H9 (cell line): ENCODE data around the gene TSPAN9. TPM values are rescaled to one million over a fixed set of nuclear protein-coding genes. Genes with fewer than 3 reads are reported as not detected.
A peak's percentile ranks its signal among the peaks of the same experiment; 100 is the strongest.

ENCODE experiments used
- DNase-seq: peaks from one replicate; pipeline ENCODE4 v3.0.0-alpha.2; 2017
- H2AFZ ChIP-seq: one replicate; pipeline ENCODE4 v1.6.1; 2013; ENCODE audit warnings: mild to moderate bottlenecking, low read length, control low read depth, moderate library complexity
- H2AK5ac ChIP-seq: 2 replicates; pipeline ENCODE4 v1.6.1; 2013; ENCODE audit warnings: low read length, control low read depth, mixed read lengths; ENCODE audit not compliant: insufficient read length
- H2BK120ac ChIP-seq: one replicate; pipeline ENCODE4 v1.6.1; 2013; ENCODE audit warnings: low read depth, mild to moderate bottlenecking, low read length, control low read depth, inconsistent platforms; ENCODE audit not compliant: poor library complexity, severe bottlenecking
- H2BK12ac ChIP-seq: 2 replicates; pipeline ENCODE4 v1.6.1; 2013; ENCODE audit warnings: low read length, control low read depth, mixed read lengths, low read depth; ENCODE audit not compliant: insufficient read length
- H2BK15ac ChIP-seq: 2 replicates; pipeline ENCODE4 v1.6.1; 2013; ENCODE audit warnings: low read depth, low read length, control low read depth
- H2BK20ac ChIP-seq: one replicate; pipeline ENCODE4 v1.6.1; 2013; ENCODE audit warnings: low read depth, mild to moderate bottlenecking, low read length, control low read depth, inconsistent platforms; ENCODE audit not compliant: poor library complexity, severe bottlenecking
- H2BK5ac ChIP-seq: 2 replicates; pipeline ENCODE4 v1.6.1; 2013; ENCODE audit warnings: low read length, control low read depth, mixed read lengths; ENCODE audit not compliant: insufficient read length
- H3K14ac ChIP-seq: 2 replicates; pipeline ENCODE4 v1.6.1; 2013; ENCODE audit warnings: low read length, control low read depth; ENCODE audit not compliant: insufficient read depth
- H3K18ac ChIP-seq: 2 replicates; pipeline ENCODE4 v1.6.1; 2013; ENCODE audit warnings: low read depth, mild to moderate bottlenecking, mixed read lengths, low read length, control low read depth; ENCODE audit not compliant: insufficient read length
- H3K23ac ChIP-seq: 2 replicates; pipeline ENCODE4 v1.6.1; 2013; ENCODE audit warnings: low read length, control low read depth, mixed read lengths, low read depth; ENCODE audit not compliant: insufficient read length
- H3K23me2 ChIP-seq: 2 replicates; pipeline ENCODE4 v1.6.1; 2013; ENCODE audit warnings: low read depth, mild to moderate bottlenecking, mixed read lengths, low read length, control low read depth; ENCODE audit not compliant: insufficient read length, poor library complexity, severe bottlenecking
- H3K27ac ChIP-seq: 2 replicates; pipeline ENCODE4 v1.5.1; 2013; ENCODE audit warnings: low read length, control low read depth, mixed read lengths, low read depth; ENCODE audit not compliant: insufficient read length
- H3K27me3 ChIP-seq: 2 replicates; pipeline ENCODE4 v1.6.1; 2013; ENCODE audit warnings: low read length, control low read depth, inconsistent platforms; ENCODE audit not compliant: insufficient read depth
- H3K4ac ChIP-seq: 2 replicates; pipeline ENCODE4 v1.6.1; 2013; ENCODE audit warnings: low read depth, mild to moderate bottlenecking, control low read depth, inconsistent platforms, low read length, moderate library complexity
- H3K4me1 ChIP-seq: 2 replicates; pipeline ENCODE4 v1.6.1; 2013; ENCODE audit warnings: low read length, control low read depth, inconsistent platforms; ENCODE audit not compliant: insufficient read depth
- H3K4me2 ChIP-seq: 2 replicates; pipeline ENCODE4 v1.6.1; 2013; ENCODE audit warnings: low read length, control low read depth, mixed read lengths; ENCODE audit not compliant: insufficient read length, insufficient read depth
- H3K56ac ChIP-seq: 2 replicates; pipeline ENCODE4 v1.6.1; 2013; ENCODE audit warnings: low read depth, mild to moderate bottlenecking, mixed read lengths, low read length, control low read depth; ENCODE audit not compliant: insufficient read length
- H3K79me1 ChIP-seq: 2 replicates; pipeline ENCODE4 v1.6.1; 2013; ENCODE audit warnings: low read depth, mild to moderate bottlenecking, moderate library complexity, low read length, control low read depth, inconsistent platforms; ENCODE audit not compliant: insufficient read depth, poor library complexity, severe bottlenecking
- H3K79me2 ChIP-seq: 2 replicates; pipeline ENCODE4 v1.6.1; 2013; ENCODE audit warnings: low read length, control low read depth, inconsistent platforms; ENCODE audit not compliant: insufficient read depth
- H3K9ac ChIP-seq: 2 replicates; pipeline ENCODE4 v1.6.1; 2013; ENCODE audit warnings: low read length, control low read depth, mixed read lengths; ENCODE audit not compliant: insufficient read length; ENCODE audit errors: extremely low read depth
- H3K9me3 ChIP-seq: one replicate; pipeline ENCODE4 v1.6.1; 2013; ENCODE audit warnings: low read depth, low read length, inconsistent platforms; ENCODE audit not compliant: control insufficient read depth
- H3T11ph ChIP-seq: one replicate; pipeline ENCODE4 v1.6.1; 2013; ENCODE audit warnings: mild to moderate bottlenecking, low read length, control low read depth, inconsistent platforms
- H4K20me1 ChIP-seq: one replicate; pipeline ENCODE4 v1.6.1; 2013; ENCODE audit not compliant: control insufficient read depth, insufficient read length, insufficient read depth
- H4K5ac ChIP-seq: 2 replicates; pipeline ENCODE4 v1.6.1; 2013; ENCODE audit warnings: low read depth, mild to moderate bottlenecking, mixed read lengths, low read length, control low read depth; ENCODE audit not compliant: insufficient read length
- H4K8ac ChIP-seq: replicated peaks from 2 replicates; pipeline ENCODE4 v1.6.1; 2013; ENCODE audit warnings: low read length, control low read depth, mixed read lengths, low read depth; ENCODE audit not compliant: insufficient read length
- H4K91ac ChIP-seq: 2 replicates; pipeline ENCODE4 v1.6.1; 2013; ENCODE audit warnings: low read depth, mild to moderate bottlenecking, moderate library complexity, mixed read lengths, low read length, control low read depth; ENCODE audit not compliant: insufficient read length
- H3K27ac Mint-ChIP-seq, 3 experiments: 2 replicates in 2 of 3; 3 replicates in 1 of 3; pipeline ENCODE4 v1.8.0; 2020 to 2021; ENCODE audit warnings: mixed read lengths in 3 of 3, mild to moderate bottlenecking in 1 of 3, moderate library complexity in 1 of 3
- H3K27me3 Mint-ChIP-seq: 2 replicates; pipeline ENCODE4 v1.8.0; 2021; ENCODE audit warnings: low read depth, mild to moderate bottlenecking, moderate library complexity, mixed read lengths
- H3K36me3 Mint-ChIP-seq, 3 experiments: 2 replicates in 2 of 3; 3 replicates in 1 of 3; pipeline ENCODE4 v1.8.0; 2020 to 2021; ENCODE audit warnings: low read depth in 3 of 3, mixed read lengths in 3 of 3; ENCODE audit not compliant: insufficient read depth in 1 of 3
- H3K4me1 Mint-ChIP-seq, 2 experiments: 2 replicates each; pipeline ENCODE4 v1.8.0; 2020; ENCODE audit warnings: mixed read lengths in 2 of 2
- H3K4me3 Mint-ChIP-seq, 2 experiments: 2 replicates in 1 of 2; 3 replicates in 1 of 2; pipeline ENCODE4 v1.8.0; 2020 to 2021; ENCODE audit warnings: mild to moderate bottlenecking in 2 of 2, mixed read lengths in 2 of 2, moderate library complexity in 1 of 2
- H3K9me3 Mint-ChIP-seq, 2 experiments: 2 replicates in 1 of 2; 3 replicates in 1 of 2; pipeline ENCODE4 v1.8.0; 2020; ENCODE audit warnings: mild to moderate bottlenecking in 2 of 2, mixed read lengths in 2 of 2, moderate library complexity in 1 of 2
- WGBS: extraction: QIAGEN DNeasy Blood & Tissue Kit; methylation state at CpG from one replicate; pipeline ENCODE4 v1.1.7; 2013; ENCODE audit warnings: missing lambda C conversion rate, low lambda C conversion rate, mixed read lengths; ENCODE audit not compliant: insufficient read length; ENCODE audit errors: extremely low coverage; 5-methylcytosine and 5-hydroxymethylcytosine counted together
- total RNA-seq: library from RNA; stranded (reverse); gene quantifications from 2 replicates; pipeline ENCODE4 v1.2.1, GENCODE V29; 2021
- TF ChIP-seq, protein P1 (sequence below): fragments of 200-600 bp; sonication (generic); conservative IDR thresholded peaks from 3 replicates; pipeline ENCODE4 v1.8.0; 2021; ENCODE audit warnings: antibody characterized with exemption, mild to moderate bottlenecking

Gene TSPAN9
- total RNA-seq, 1 experiment from 2014 or later = 19.0 TPM

DNA sequence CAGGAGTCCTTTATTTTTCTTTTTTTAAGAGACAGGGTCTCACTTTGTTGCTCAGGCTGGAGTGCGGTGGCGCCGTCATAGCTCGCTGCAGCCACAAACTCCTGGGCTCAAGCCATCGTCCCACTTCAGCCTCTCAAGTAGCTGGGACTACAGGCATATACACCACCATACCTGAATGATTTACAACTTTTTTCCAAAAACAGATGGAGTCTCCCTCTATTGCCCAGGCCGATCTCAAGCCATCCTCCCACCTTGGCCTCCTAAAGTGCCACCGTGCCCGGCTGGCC is 205.1 kb downstream of the TSPAN9 start:
- Histone ChIP-seq H3K4ac (no peak overlapping the region), H3K79me2 (no peaks in the 10 kb centered on the region), H2AK5ac (no peak overlapping the region), H2BK5ac (no peak overlapping the region), H3K9me3 (no peaks in the 10 kb centered on the region), H3K18ac (no peak overlapping the region), H2AFZ (no peak overlapping the region), H3K4me2 (no peak overlapping the region), H3K79me1 (no peaks in the 10 kb centered on the region), H3K56ac (no peak overlapping the region), H2BK12ac (no peak overlapping the region), H2BK15ac (no peak overlapping the region), H3T11ph (no peak overlapping the region), H4K20me1 (no peaks in the 10 kb centered on the region), H3K4me1 (no peaks in the 10 kb centered on the region), H2BK20ac (no peak overlapping the region), H4K91ac (no peak overlapping the region), H3K23ac (no peak overlapping the region), H3K23me2 (no peaks in the 10 kb centered on the region), H3K9ac (no peak overlapping the region), H3K27me3 (no peaks in the 10 kb centered on the region), H3K27ac (no peak overlapping the region), H2BK120ac (no peak overlapping the region), H4K5ac (no peak overlapping the region), H4K8ac (no peak overlapping the region), H3K14ac (no peak overlapping the region)
- no peaks in the 10 kb centered on the region for H3K36me3 Mint-ChIP-seq
- H3K4me3 Mint-ChIP-seq = peak overlapping the region in 1 of 2 experiments; percentile 17; a peak in 1 of 5 replicates
- WGBS = no CpG with 5 or more reads among the region's 8 CpGs
- no peaks in the 10 kb centered on the region for H3K27me3 Mint-ChIP-seq
- no peak for DNase-seq
- H3K4me1 Mint-ChIP-seq = peaks cover 15 to 37% of the 10 kb centered on the region in 2 experiments
- no peaks in the 10 kb centered on the region for H3K9me3 Mint-ChIP-seq
- peak overlapping the region in 1 of 3 experiments; percentile 62; a peak in 1 of 7 replicates for H3K27ac Mint-ChIP-seq
- TF ChIP-seq, protein P1, sequence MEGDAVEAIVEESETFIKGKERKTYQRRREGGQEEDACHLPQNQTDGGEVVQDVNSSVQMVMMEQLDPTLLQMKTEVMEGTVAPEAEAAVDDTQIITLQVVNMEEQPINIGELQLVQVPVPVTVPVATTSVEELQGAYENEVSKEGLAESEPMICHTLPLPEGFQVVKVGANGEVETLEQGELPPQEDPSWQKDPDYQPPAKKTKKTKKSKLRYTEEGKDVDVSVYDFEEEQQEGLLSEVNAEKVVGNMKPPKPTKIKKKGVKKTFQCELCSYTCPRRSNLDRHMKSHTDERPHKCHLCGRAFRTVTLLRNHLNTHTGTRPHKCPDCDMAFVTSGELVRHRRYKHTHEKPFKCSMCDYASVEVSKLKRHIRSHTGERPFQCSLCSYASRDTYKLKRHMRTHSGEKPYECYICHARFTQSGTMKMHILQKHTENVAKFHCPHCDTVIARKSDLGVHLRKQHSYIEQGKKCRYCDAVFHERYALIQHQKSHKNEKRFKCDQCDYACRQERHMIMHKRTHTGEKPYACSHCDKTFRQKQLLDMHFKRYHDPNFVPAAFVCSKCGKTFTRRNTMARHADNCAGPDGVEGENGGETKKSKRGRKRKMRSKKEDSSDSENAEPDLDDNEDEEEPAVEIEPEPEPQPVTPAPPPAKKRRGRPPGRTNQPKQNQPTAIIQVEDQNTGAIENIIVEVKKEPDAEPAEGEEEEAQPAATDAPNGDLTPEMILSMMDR = no peak
